GM12878 (cell line): ENCODE measurements around the gene IDI2.
A peak's percentile ranks its signal among the peaks of the same experiment; 100 is the strongest.

Source experiments
- BRCA1 ChIP-seq: IDR thresholded peaks from 2 replicates; pipeline ENCODE4 v1.6.1; 2011; ENCODE audit warnings: low read depth, low read length, improper control_type of control experiment
- CREB1 ChIP-seq: IDR thresholded peaks from 2 replicates; pipeline ENCODE4 v1.6.1; 2012; ENCODE audit warnings: low read depth, mild to moderate bottlenecking, inconsistent platforms
- ETV6 ChIP-seq, 2 experiments: fragments of 450-650 bp in 1 of 2; IDR thresholded peaks in 1 of 2; conservative IDR thresholded peaks in 1 of 2; 2 replicates each; pipeline ENCODE4 v1.6.1; 2014; ENCODE audit warnings: antibody characterized with exemption in 1 of 2, borderline replicate concordance in 1 of 2, low read depth in 1 of 2, mild to moderate bottlenecking in 1 of 2, moderate library complexity in 1 of 2
- EZH2 ChIP-seq: IDR thresholded peaks from 2 replicates; pipeline ENCODE4 v1.6.1; 2012; ENCODE audit warnings: low read depth, mild to moderate bottlenecking, control low read depth, inconsistent platforms, low read length, borderline replicate concordance; ENCODE audit not compliant: control insufficient read depth
- FOXM1 ChIP-seq: IDR thresholded peaks from 2 replicates; pipeline ENCODE4 v1.6.1; 2012; ENCODE audit warnings: low read depth, mild to moderate bottlenecking, inconsistent platforms, low read length, moderate library complexity
- GABPA ChIP-seq: IDR thresholded peaks from 2 replicates; pipeline ENCODE4 v1.6.1; 2014; ENCODE audit warnings: antibody characterized with exemption, low read depth, mild to moderate bottlenecking, inconsistent platforms
- JUND ChIP-seq: IDR thresholded peaks from 2 replicates; pipeline ENCODE4 v1.6.1; 2012; ENCODE audit warnings: low read depth, mild to moderate bottlenecking, low read length, improper control_type of control experiment, moderate library complexity
- NR2C2 ChIP-seq: IDR thresholded peaks from 2 replicates; pipeline ENCODE4 v1.6.1; 2011; ENCODE audit warnings: borderline replicate concordance, low read depth; ENCODE audit not compliant: control insufficient read depth, insufficient read length
- POLR2AphosphoS2 ChIP-seq: IDR thresholded peaks from 2 replicates; pipeline ENCODE4 v1.6.1; 2011; ENCODE audit warnings: low read depth, mild to moderate bottlenecking, low read length, improper control_type of control experiment, moderate library complexity
- POLR2AphosphoS5 ChIP-seq: IDR thresholded peaks from 2 replicates; pipeline ENCODE4 v1.6.1; 2011; ENCODE audit warnings: mild to moderate bottlenecking, low read length, inconsistent platforms
- RAD21 ChIP-seq: IDR thresholded peaks from 2 replicates; pipeline ENCODE4 v1.6.1; 2011; ENCODE audit warnings: mild to moderate bottlenecking, low read depth, low read length, moderate library complexity; ENCODE audit not compliant: insufficient read depth
- TAF1 ChIP-seq: IDR thresholded peaks from 2 replicates; pipeline ENCODE4 v1.6.1; 2011; ENCODE audit warnings: mild to moderate bottlenecking, low read depth, low read length, borderline replicate concordance
- TF ChIP-seq, protein P1 (sequence below), 3 experiments: IDR thresholded peaks in 2 of 3; conservative IDR thresholded peaks in 1 of 3; 2 replicates each; pipeline ENCODE4 v1.5.1; 2011; ENCODE audit warnings: low read depth in 3 of 3, low read length in 3 of 3, mild to moderate bottlenecking in 3 of 3, control low read depth in 2 of 3, moderate library complexity in 2 of 3, inconsistent platforms in 1 of 3, mixed read lengths in 1 of 3; ENCODE audit not compliant: control insufficient read depth in 2 of 3, insufficient read depth in 1 of 3; ENCODE audit errors: extremely low read depth in 1 of 3
- TF ChIP-seq, protein P2 (sequence below): IDR thresholded peaks from 2 replicates; pipeline ENCODE4 v1.6.1; 2012; ENCODE audit warnings: low read depth, low read length, improper control_type of control experiment

DNA sequence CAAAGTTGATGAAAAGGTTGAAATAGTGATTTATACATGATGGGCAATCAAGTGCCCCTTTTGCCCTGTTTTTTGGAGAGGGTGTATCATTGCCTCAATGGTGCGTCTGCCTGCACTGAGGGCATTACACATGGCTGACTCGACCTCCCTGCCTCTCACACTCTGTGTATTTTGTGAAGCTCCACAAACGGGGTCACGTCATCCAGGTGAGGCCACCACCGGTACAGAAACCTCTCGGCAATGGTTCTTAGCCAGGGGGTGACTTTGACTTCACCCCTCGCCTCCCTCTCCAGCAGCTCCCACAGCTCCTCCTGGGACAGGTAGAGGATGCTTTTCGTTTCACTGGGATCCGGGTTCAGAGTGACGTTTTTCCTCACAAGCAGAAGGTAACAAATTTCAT, 6.3 kb downstream of the IDI2 start:
- TF ChIP-seq RAD21 (no peak), ETV6 (conservative IDR thresholded peaks at IDR 0.05 in 1 of 2, IDR thresholded peaks at IDR 0.05 in 1 of 2; ENCODE audit: borderline replicate concordance in 1 of 2, low read depth in 1 of 2) (no peak), EZH2 (no peak), BRCA1 (no peak), POLR2AphosphoS5 (0 out of 2 replicates have a peak, but pooled peaks have one; percentile 46), JUND (no peak), NR2C2 (no peak), POLR2AphosphoS2 (no peak), GABPA (no peak), TAF1 (no peak), FOXM1 (no peak), CREB1 (no peak)
- TF ChIP-seq, protein P1, sequence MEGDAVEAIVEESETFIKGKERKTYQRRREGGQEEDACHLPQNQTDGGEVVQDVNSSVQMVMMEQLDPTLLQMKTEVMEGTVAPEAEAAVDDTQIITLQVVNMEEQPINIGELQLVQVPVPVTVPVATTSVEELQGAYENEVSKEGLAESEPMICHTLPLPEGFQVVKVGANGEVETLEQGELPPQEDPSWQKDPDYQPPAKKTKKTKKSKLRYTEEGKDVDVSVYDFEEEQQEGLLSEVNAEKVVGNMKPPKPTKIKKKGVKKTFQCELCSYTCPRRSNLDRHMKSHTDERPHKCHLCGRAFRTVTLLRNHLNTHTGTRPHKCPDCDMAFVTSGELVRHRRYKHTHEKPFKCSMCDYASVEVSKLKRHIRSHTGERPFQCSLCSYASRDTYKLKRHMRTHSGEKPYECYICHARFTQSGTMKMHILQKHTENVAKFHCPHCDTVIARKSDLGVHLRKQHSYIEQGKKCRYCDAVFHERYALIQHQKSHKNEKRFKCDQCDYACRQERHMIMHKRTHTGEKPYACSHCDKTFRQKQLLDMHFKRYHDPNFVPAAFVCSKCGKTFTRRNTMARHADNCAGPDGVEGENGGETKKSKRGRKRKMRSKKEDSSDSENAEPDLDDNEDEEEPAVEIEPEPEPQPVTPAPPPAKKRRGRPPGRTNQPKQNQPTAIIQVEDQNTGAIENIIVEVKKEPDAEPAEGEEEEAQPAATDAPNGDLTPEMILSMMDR (IDR thresholded peaks at IDR 0.05 in 2 of 3, conservative IDR thresholded peaks at IDR 0.05 in 1 of 3; ENCODE audit: control insufficient read depth in 2 of 3, extremely low read depth in 1 of 3, insufficient read depth in 1 of 3, low read depth in 3 of 3, low read length in 3 of 3): no peak
- TF ChIP-seq, protein P2, sequence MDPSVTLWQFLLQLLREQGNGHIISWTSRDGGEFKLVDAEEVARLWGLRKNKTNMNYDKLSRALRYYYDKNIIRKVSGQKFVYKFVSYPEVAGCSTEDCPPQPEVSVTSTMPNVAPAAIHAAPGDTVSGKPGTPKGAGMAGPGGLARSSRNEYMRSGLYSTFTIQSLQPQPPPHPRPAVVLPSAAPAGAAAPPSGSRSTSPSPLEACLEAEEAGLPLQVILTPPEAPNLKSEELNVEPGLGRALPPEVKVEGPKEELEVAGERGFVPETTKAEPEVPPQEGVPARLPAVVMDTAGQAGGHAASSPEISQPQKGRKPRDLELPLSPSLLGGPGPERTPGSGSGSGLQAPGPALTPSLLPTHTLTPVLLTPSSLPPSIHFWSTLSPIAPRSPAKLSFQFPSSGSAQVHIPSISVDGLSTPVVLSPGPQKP: no peak
